ENCODE measurements around the gene WDR46. TPM values are rescaled to one million over a fixed set of nuclear protein-coding genes. Genes with fewer than 3 reads are reported as not detected.

The WDR46 gene
- total RNA-seq, 3 donors from 2014 or later = 48.2 to 75.1 (median 58.8) TPM

DNA sequence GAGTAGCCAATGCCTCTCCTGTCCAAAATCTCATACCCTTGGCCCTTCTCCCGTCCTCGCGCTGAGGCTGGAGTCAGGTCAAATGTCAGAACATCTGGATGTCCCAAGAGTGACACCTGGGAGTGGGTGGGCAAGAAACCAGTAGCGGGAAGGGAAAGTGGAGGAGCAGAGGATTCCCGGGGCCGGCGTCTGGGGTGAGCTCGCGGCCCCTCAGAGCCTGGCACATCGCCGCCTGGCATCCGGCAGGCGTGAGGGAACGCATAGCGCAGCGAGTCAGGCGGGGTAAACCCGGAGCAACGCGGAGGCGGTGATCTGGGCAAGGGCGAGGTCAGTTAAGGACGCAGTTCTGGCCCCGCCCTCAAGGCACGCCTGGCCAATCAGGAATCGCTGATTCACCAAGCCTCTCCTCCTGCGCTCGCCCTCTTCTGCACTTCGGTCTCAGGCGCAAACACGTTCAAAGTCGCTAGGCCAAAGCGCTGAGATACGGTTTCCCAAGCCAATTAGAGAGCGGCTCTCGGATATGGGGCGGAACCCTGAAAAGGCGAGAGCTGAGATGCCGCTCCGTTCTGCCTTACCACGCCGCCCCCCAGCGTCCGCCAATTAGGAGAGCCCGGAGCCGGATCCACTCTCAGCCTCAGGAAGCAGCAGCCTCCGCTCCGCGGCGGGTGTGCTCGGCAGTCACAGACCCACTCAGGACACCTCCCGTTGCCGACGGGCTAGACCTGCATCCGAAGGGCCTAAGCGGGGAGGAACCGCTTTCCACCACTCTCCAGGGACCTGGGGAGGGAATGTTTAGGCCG is 39.9 kb downstream of the WDR46 start:
- no peak for TF ChIP-seq CTCF (IDR thresholded peaks at IDR 0.05)
- peak; percentile 33 for TF ChIP-seq POLR2A (IDR thresholded peaks at IDR 0.05)
- TF ChIP-seq POLR2AphosphoS5 (IDR thresholded peaks at IDR 0.05) = peak; percentile 58 to 85 (median 76)
- intact Hi-C loops (cut with DNase I; ENCODE audit: low total_unique reads) = loop anchor here (10.0 kb wide), 1 partner anchor 134 kb away; no protein-coding TSS in a partner anchor
- Histone ChIP-seq H3K4me1 (peaks cover 0 to 6% of the 10 kb centered on the region in 2 donors), H3K27me3 (no peaks in the 10 kb centered on the region), H3K9me3 (no peaks in the 10 kb centered on the region), H3K36me3 (no peaks in the 10 kb centered on the region), H3K4me3 (peak overlapping the region; percentile 48 to 69 (median 69)), H3K27ac (peak overlapping the region; percentile 93 to 95)
- peak; percentile 97 to 98 for DNase-seq (ENCODE audit: low spot score in 2 of 2)

GRCh38 chr6:33248643-33248931 is 40.5 kb downstream of the WDR46 start:
- H3K27ac ChIP-seq = peak overlapping the region; percentile 93 to 95
- intact Hi-C loops (cut with DNase I; ENCODE audit: low total_unique reads) = loop anchor here (10.0 kb wide), 1 partner anchor 134 kb away; no protein-coding TSS in a partner anchor
- H3K4me1 ChIP-seq = peaks cover 0 to 6% of the 10 kb centered on the region in 2 donors
- H3K36me3 ChIP-seq = no peaks in the 10 kb centered on the region
- no peaks in the 10 kb centered on the region for H3K27me3 ChIP-seq
- H3K9me3 ChIP-seq = no peaks in the 10 kb centered on the region
- H3K4me3 ChIP-seq = peak overlapping the region; percentile 48 to 69 (median 69)
- no peak for DNase-seq (ENCODE audit: low spot score in 2 of 2)
- no peak for TF ChIP-seq POLR2A (IDR thresholded peaks at IDR 0.05)
- peak in 1 of 3 donors; percentile 46 for TF ChIP-seq CTCF (IDR thresholded peaks at IDR 0.05)
- TF ChIP-seq POLR2AphosphoS5 (IDR thresholded peaks at IDR 0.05) = no peak

- DNase-seq (ENCODE audit: low spot score in 2 of 2) = peak; percentile 85 to 93
- Histone ChIP-seq H3K27ac (peak overlapping the region; percentile 93 to 95), H3K4me3 (peak overlapping the region; percentile 48 to 69 (median 69)), H3K9me3 (no peaks in the 10 kb centered on the region), H3K4me1 (peaks cover 0 to 6% of the 10 kb centered on the region in 2 donors), H3K36me3 (no peaks in the 10 kb centered on the region), H3K27me3 (no peaks in the 10 kb centered on the region)
- intact Hi-C loops (cut with DNase I; ENCODE audit: low total_unique reads) = loop anchor here (10.0 kb wide), 1 partner anchor 133 kb away; no protein-coding TSS in a partner anchor
- peak in 1 of 3 donors; percentile 23 for TF ChIP-seq POLR2AphosphoS5 (IDR thresholded peaks at IDR 0.05)
- TF ChIP-seq POLR2A (IDR thresholded peaks at IDR 0.05) = no peak
- peak; percentile 80 to 95 (median 95) for TF ChIP-seq CTCF (IDR thresholded peaks at IDR 0.05)
Observed at GRCh38 chr6:33247977-33248642, 40.9 kb downstream of the WDR46 start.

DNA sequence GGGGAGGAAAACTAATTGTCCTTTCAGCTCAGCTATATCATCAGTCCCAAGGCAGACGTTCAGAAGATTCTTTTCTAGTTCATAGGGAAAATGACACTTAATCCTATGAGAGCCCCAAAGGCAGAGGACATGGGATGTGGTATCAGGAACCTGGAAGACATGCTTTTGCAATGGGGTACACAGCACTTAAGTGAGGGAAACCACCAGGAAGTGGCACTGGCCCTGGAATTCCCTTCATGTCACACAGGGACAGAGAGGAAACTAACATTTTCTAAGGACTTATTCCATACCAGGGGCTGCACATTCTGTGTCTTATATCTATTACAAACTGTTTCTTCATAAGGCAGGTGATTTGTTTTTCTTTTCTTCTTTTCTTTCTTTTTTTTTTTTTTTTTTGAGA is 45.6 kb downstream of the WDR46 start:
- no peaks in the 10 kb centered on the region for H3K27me3 ChIP-seq
- no peak for TF ChIP-seq POLR2AphosphoS5 (IDR thresholded peaks at IDR 0.05)
- TF ChIP-seq POLR2A (IDR thresholded peaks at IDR 0.05) = no peak
- TF ChIP-seq CTCF (IDR thresholded peaks at IDR 0.05) = no peak
- intact Hi-C loops (cut with DNase I; ENCODE audit: low total_unique reads) = loop anchor here (10.0 kb wide), 1 partner anchor 129 kb away; no protein-coding TSS in a partner anchor
- H3K9me3 ChIP-seq = no peaks in the 10 kb centered on the region
- DNase-seq (ENCODE audit: low spot score in 2 of 2) = no peak
- H3K4me1 ChIP-seq = no peaks in the 10 kb centered on the region
- no peak overlapping the region for H3K4me3 ChIP-seq
- H3K27ac ChIP-seq = no peak overlapping the region
- H3K36me3 ChIP-seq = no peaks in the 10 kb centered on the region

DNA sequence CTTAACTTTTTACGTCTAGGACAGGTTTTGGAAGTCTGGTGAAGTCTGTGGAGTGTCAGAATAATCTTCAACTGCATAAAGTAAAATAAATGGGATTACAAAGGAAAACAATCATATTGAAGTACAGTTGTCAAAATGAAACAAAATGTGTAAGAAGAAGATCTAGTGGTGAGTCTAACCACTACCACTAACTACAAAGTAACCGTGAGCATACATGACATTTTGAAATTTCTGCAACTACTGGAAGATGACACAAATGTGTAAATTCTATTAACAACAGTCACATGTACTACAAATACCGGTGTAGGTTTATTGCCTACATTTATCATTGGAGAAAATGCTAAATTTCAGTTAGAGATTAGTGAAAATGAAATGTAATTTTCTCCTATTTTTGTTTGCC is 47.1 kb downstream of the WDR46 start:
- TF ChIP-seq POLR2AphosphoS5 (IDR thresholded peaks at IDR 0.05) (no peak), POLR2A (IDR thresholded peaks at IDR 0.05) (no peak), CTCF (IDR thresholded peaks at IDR 0.05) (no peak)
- Histone ChIP-seq H3K9me3 (no peaks in the 10 kb centered on the region), H3K4me1 (no peaks in the 10 kb centered on the region), H3K27ac (no peak overlapping the region), H3K27me3 (no peaks in the 10 kb centered on the region), H3K36me3 (no peaks in the 10 kb centered on the region), H3K4me3 (no peak overlapping the region)
- DNase-seq (ENCODE audit: low spot score in 2 of 2) = no peak
- intact Hi-C loops (cut with DNase I; ENCODE audit: low total_unique reads) = loop anchor here (10.0 kb wide), 1 partner anchor 127 kb away; no protein-coding TSS in a partner anchor

Data from breast epithelium (tissue), 4 donors.